DOHH2 (cell line): ENCODE results near the gene ARL4C.

Experiments used
- EZH2phosphoT487 ChIP-seq: fragments of 200-600 bp; sonication (generic); IDR thresholded peaks from 2 replicates; pipeline ENCODE4 v1.6.1; 2017; ENCODE audit warnings: borderline replicate concordance, mild to moderate bottlenecking, antibody characterized with exemption, low read length, moderate library complexity, mixed read lengths
- TF ChIP-seq, protein P1 (sequence below): fragments of 200-600 bp; sonication (generic); IDR thresholded peaks from one replicate; pipeline ENCODE4 v1.5.1; 2014; ENCODE audit warnings: antibody characterized with exemption, mild to moderate bottlenecking, low read depth, low read length; ENCODE audit not compliant: poor library complexity, severe bottlenecking

DNA sequence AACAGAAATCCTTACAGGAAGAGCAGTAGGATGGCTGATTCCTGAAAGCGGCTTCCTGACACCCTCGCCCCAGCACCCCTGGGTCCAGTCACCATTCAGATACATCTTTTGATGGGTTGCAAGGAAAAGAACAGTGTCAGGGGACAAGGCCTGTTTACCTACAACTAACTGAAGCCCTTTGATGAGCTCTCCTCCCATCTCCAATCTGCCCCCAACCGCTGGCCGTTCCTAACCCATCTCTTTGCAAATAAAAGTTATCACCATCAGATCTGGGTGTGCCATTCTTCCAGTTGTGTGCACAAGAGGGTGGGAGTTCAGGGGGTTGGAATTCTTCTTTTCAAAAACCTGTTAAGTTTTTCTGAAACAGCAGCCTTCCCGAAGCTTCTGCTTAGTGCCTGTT lies 48.9 kb downstream of the ARL4C start:
- TF ChIP-seq, protein P1, sequence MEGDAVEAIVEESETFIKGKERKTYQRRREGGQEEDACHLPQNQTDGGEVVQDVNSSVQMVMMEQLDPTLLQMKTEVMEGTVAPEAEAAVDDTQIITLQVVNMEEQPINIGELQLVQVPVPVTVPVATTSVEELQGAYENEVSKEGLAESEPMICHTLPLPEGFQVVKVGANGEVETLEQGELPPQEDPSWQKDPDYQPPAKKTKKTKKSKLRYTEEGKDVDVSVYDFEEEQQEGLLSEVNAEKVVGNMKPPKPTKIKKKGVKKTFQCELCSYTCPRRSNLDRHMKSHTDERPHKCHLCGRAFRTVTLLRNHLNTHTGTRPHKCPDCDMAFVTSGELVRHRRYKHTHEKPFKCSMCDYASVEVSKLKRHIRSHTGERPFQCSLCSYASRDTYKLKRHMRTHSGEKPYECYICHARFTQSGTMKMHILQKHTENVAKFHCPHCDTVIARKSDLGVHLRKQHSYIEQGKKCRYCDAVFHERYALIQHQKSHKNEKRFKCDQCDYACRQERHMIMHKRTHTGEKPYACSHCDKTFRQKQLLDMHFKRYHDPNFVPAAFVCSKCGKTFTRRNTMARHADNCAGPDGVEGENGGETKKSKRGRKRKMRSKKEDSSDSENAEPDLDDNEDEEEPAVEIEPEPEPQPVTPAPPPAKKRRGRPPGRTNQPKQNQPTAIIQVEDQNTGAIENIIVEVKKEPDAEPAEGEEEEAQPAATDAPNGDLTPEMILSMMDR, result no peak
- no peak for TF ChIP-seq EZH2phosphoT487
